Measurements from ENCODE around the gene TM2D3. TPM values are rescaled to one million over a fixed set of nuclear protein-coding genes. Genes with fewer than 3 reads are reported as not detected.

TM2D3 gene
- total RNA-seq, 4 donors from 2014 or later, result 35.5 to 50.5 (median 40.5) TPM

DNA sequence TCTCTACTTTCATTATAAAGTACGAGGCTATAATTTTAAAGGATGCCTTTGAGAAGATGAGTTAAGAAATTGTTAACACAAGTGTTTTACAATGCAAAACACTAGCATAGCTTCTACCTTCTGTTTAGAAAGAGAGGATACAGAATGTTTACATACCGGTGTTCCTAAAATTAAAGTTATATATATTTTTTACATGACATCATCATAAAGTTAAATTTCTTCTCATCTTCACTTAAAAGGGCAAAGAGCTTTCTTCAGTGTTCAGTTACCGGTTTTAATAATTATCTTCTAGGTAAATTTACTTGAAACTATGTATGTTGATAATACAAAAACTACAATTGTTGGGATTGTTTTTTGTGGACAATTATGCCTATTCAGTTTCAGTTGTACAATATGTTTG lies 32.7 kb upstream of the TM2D3 start:
- TF ChIP-seq EP300 (IDR thresholded peaks at IDR 0.05), result no peak
- no peak for TF ChIP-seq POLR2AphosphoS5 (IDR thresholded peaks at IDR 0.05)
- no peak for TF ChIP-seq POLR2A (IDR thresholded peaks at IDR 0.05; ENCODE audit: low read depth)
- TF ChIP-seq, protein P1, sequence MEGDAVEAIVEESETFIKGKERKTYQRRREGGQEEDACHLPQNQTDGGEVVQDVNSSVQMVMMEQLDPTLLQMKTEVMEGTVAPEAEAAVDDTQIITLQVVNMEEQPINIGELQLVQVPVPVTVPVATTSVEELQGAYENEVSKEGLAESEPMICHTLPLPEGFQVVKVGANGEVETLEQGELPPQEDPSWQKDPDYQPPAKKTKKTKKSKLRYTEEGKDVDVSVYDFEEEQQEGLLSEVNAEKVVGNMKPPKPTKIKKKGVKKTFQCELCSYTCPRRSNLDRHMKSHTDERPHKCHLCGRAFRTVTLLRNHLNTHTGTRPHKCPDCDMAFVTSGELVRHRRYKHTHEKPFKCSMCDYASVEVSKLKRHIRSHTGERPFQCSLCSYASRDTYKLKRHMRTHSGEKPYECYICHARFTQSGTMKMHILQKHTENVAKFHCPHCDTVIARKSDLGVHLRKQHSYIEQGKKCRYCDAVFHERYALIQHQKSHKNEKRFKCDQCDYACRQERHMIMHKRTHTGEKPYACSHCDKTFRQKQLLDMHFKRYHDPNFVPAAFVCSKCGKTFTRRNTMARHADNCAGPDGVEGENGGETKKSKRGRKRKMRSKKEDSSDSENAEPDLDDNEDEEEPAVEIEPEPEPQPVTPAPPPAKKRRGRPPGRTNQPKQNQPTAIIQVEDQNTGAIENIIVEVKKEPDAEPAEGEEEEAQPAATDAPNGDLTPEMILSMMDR (IDR thresholded peaks at IDR 0.05), result no peak
- intact Hi-C loops (cut with DNase I), result no loop called here
- H3K27ac ChIP-seq (replicated peaks in 1 of 4), result no peak overlapping the region
- H3K36me3 ChIP-seq, result peaks cover 12 to 76% (median 27%) of the 10 kb centered on the region in 4 donors
- peaks cover 0 to 10% (median 0%) of the 10 kb centered on the region in 4 donors for H3K4me1 ChIP-seq
- no peaks in the 10 kb centered on the region for H3K27me3 ChIP-seq
- no peak overlapping the region for H3K4me3 ChIP-seq
- 80% methylated on average over 3 of the region's 3 CpGs for WGBS
- no peak for DNase-seq (ENCODE audit: extremely low spot score)
- no peaks in the 10 kb centered on the region for H3K9me3 ChIP-seq

DNA sequence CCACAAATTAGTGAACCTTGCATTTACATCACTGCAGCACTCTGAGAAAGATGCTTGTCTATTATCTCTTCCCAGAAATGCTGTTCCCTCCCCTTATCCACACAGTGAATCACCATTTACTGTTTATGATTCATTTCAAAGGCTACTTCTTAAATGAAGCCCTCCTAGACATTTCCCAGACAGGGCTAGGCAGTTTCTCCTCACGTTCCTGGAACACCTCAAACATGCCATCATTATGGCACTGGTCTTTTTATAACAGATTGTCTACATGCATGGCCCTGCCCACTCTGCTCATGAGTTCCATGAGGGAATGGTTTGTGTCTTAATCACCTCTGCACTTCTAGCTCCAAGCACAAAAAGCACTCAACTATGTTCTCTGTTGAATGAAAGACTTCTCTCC lies 32.2 kb upstream of the TM2D3 start:
- peak in 1 of 2 donors; percentile 30 for TF ChIP-seq POLR2AphosphoS5 (IDR thresholded peaks at IDR 0.05)
- TF ChIP-seq, protein P1 (IDR thresholded peaks at IDR 0.05), result no peak
- DNase-seq (ENCODE audit: extremely low spot score), result no peak
- no peaks in the 10 kb centered on the region for H3K9me3 ChIP-seq
- no peak overlapping the region for H3K4me3 ChIP-seq
- intact Hi-C loops (cut with DNase I), result no loop called here
- H3K4me1 ChIP-seq, result peaks cover 0 to 10% (median 0%) of the 10 kb centered on the region in 4 donors
- no peaks in the 10 kb centered on the region for H3K27me3 ChIP-seq
- no peak overlapping the region for H3K27ac ChIP-seq (replicated peaks in 1 of 4)
- WGBS, result 46% methylated on average over 1 of the region's 1 CpG
- peaks cover 12 to 76% (median 27%) of the 10 kb centered on the region in 4 donors for H3K36me3 ChIP-seq

DNA sequence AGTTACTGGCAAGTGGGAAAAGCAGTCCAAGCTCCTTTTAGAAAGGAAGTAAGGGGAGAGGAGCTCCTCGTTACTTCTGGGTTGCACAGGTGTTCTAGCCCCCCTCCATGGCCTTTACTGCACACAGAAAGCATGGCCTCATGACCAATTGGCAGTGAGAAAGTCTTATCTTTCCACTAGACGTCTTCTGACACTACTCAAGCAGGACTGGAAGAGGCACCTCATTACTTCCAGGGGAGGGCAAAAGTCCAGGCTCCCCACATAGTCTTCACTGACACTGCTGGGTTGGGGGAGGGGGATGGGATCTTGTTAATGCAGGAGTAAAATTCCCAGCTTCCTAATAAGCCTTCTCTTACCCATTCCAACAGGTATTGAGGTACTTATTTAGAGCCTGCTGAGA lies 27.6 kb upstream of the TM2D3 start:
- H3K9me3 ChIP-seq, result no peaks in the 10 kb centered on the region
- intact Hi-C loops (cut with DNase I), result no loop called here
- no peak overlapping the region for H3K4me3 ChIP-seq
- 73% methylated on average over 2 of the region's 2 CpGs for WGBS
- no peaks in the 10 kb centered on the region for H3K27me3 ChIP-seq
- no peak overlapping the region for H3K27ac ChIP-seq (replicated peaks in 1 of 4)
- TF ChIP-seq, protein P1 (IDR thresholded peaks at IDR 0.05), result no peak
- TF ChIP-seq EP300 (IDR thresholded peaks at IDR 0.05) (no peak), POLR2AphosphoS5 (IDR thresholded peaks at IDR 0.05) (no peak), POLR2A (IDR thresholded peaks at IDR 0.05; ENCODE audit: low read depth) (no peak)
- peaks cover 8 to 74% (median 34%) of the 10 kb centered on the region in 4 donors for H3K36me3 ChIP-seq
- no peak for DNase-seq (ENCODE audit: extremely low spot score)
- H3K4me1 ChIP-seq, result peaks cover 0 to 2% (median 0%) of the 10 kb centered on the region in 4 donors

DNA sequence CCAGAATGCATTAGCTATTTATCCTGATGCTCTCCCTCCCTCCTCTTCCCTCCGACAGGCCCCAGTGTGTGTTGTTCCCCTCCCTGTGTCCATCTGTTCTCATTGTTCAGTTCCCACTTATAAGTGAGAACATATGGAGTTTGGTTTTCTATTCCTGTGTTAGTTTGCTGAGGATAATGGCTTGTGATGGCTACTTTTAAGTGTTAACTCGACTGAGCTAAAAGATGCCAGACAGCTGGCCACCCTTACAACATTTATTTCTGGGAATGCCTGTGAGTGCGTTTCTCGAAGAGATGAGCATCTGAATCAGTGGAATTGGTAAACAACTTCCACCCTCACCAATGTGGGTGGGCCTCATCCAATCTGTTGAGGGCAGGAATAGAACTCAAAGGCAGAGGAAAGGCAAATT lies 24.7 kb upstream of the TM2D3 start:
- intact Hi-C loops (cut with DNase I), result no loop called here
- Histone ChIP-seq H3K27me3 (no peaks in the 10 kb centered on the region), H3K4me1 (no peaks in the 10 kb centered on the region), H3K4me3 (no peak overlapping the region), H3K36me3 (peaks cover 20 to 74% (median 42%) of the 10 kb centered on the region in 4 donors), H3K9me3 (no peaks in the 10 kb centered on the region), H3K27ac (replicated peaks in 1 of 4) (no peak overlapping the region)
- no peak for DNase-seq (ENCODE audit: extremely low spot score)
- TF ChIP-seq EP300 (IDR thresholded peaks at IDR 0.05) (no peak), POLR2A (IDR thresholded peaks at IDR 0.05; ENCODE audit: low read depth) (no peak), POLR2AphosphoS5 (IDR thresholded peaks at IDR 0.05) (no peak)
- TF ChIP-seq, protein P1 (IDR thresholded peaks at IDR 0.05), result no peak
- 86% methylated on average over 4 of the region's 4 CpGs for WGBS

All from esophagus muscularis mucosa (tissue), 4 donors.